ENCODE results near the gene DAAM2.

The DAAM2 gene

GRCh38 chr6:39935241-39935640 is 143.1 kb downstream of the DAAM2 start:
- no peak for DNase-seq

GRCh38 chr6:39936857-39937256 is 144.7 kb downstream of the DAAM2 start:
- DNase-seq = no peak

GRCh38 chr6:39937686-39938333 is 145.6 kb downstream of the DAAM2 start:
- DNase-seq = peak; percentile 63

- DNase-seq = no peak
These were observed 146.8 kb downstream of the DAAM2 start for GRCh38 chr6:39938773-39939654.

- DNase-seq = no peak
These were observed 149.0 kb downstream of the DAAM2 start for GRCh38 chr6:39941138-39941537.

GRCh38 chr6:39941820-39942219 is 149.6 kb downstream of the DAAM2 start:
- DNase-seq = no peak

- DNase-seq = no peak
These were observed 150.9 kb downstream of the DAAM2 start for GRCh38 chr6:39942903-39943580.

GRCh38 chr6:39945626-39946025 is 153.4 kb downstream of the DAAM2 start:
- DNase-seq = peak; percentile 78

- DNase-seq = no peak
These were observed 155.5 kb downstream of the DAAM2 start for GRCh38 chr6:39947611-39948068.

- DNase-seq = no peak
These were observed 156.1 kb downstream of the DAAM2 start for GRCh38 chr6:39948199-39948791.

GRCh38 chr6:39950125-39950720 is 158.0 kb downstream of the DAAM2 start:
- DNase-seq = no peak

GRCh38 chr6:39951191-39951590 is 159.0 kb downstream of the DAAM2 start:
- no peak for DNase-seq

GRCh38 chr6:39951716-39952115 is 159.5 kb downstream of the DAAM2 start:
- DNase-seq = no peak

GRCh38 chr6:39952167-39952566 is 160.0 kb downstream of the DAAM2 start:
- DNase-seq = no peak

GRCh38 chr6:39953076-39953618 is 161.0 kb downstream of the DAAM2 start:
- no peak for DNase-seq

Measured in NCI-H1105 treated with DMSO at 0.1 percent for 48 hours (cell line).